Neural progenitor cell (in vitro differentiated cells): ENCODE data around the gene RNF224. TPM values are rescaled to one million over a fixed set of nuclear protein-coding genes. Genes with fewer than 3 reads are reported as not detected.
"Not testable (repeated sequence)": the region's sequence is repeated elsewhere in the genome, so short reads cannot be mapped to it uniquely, and the experiment has no call there.

Experiments used
- DNase-seq: peaks from one replicate; pipeline ENCODE4 v3.0.0-alpha.2; 2016; ENCODE audit warnings: low spot score
- H2AFZ ChIP-seq: fragments of 200-600 bp; sonication (generic); replicated peaks from 2 replicates; pipeline ENCODE4 v1.6.1; 2016; ENCODE audit warnings: antibody characterized with exemption
- H3F3A ChIP-seq: fragments of 200-600 bp; sonication (generic); 2 replicates; pipeline ENCODE4 v1.6.1; 2016; ENCODE audit warnings: antibody characterized with exemption, low read depth
- H3K27ac ChIP-seq: fragments of 200-600 bp; sonication (generic); 2 replicates; pipeline ENCODE4 v1.5.1; 2016; ENCODE audit warnings: mild to moderate bottlenecking
- H3K27me3 ChIP-seq: fragments of 200-600 bp; sonication (generic); 2 replicates; pipeline ENCODE4 v1.6.1; 2016; ENCODE audit warnings: mild to moderate bottlenecking, moderate library complexity
- H3K36me3 ChIP-seq: fragments of 200-600 bp; sonication (generic); 2 replicates; pipeline ENCODE4 v1.5.1; 2016
- H3K4me1 ChIP-seq: fragments of 200-600 bp; sonication (generic); 2 replicates; pipeline ENCODE4 v1.6.1; 2016; ENCODE audit warnings: mixed run types
- H3K4me2 ChIP-seq: fragments of 200-600 bp; sonication (generic); 2 replicates; pipeline ENCODE4 v1.6.1; 2016
- H3K4me3 ChIP-seq: fragments of 200-600 bp; sonication (generic); 2 replicates; pipeline ENCODE4 v1.5.1; 2016
- H3K79me2 ChIP-seq: fragments of 200-600 bp; sonication (generic); 2 replicates; pipeline ENCODE4 v1.6.1; 2016; ENCODE audit warnings: low read depth
- H3K9ac ChIP-seq: fragments of 200-600 bp; sonication (generic); 2 replicates; pipeline ENCODE4 v1.6.1; 2016
- H3K9me3 ChIP-seq: fragments of 200-600 bp; sonication (generic); 2 replicates; pipeline ENCODE4 v1.5.1; 2016; ENCODE audit warnings: low read depth
- H4K20me1 ChIP-seq: fragments of 200-600 bp; sonication (generic); 2 replicates; pipeline ENCODE4 v1.6.1; 2016; ENCODE audit warnings: low read depth
- H3K27ac Mint-ChIP-seq: 3 replicates; pipeline ENCODE4 v1.8.0; 2021; ENCODE audit warnings: mixed read lengths
- H3K27me3 Mint-ChIP-seq: 2 replicates; pipeline ENCODE4 v1.8.0; 2022; ENCODE audit warnings: low read depth, mild to moderate bottlenecking, inconsistent platforms, moderate library complexity, mixed read lengths; ENCODE audit not compliant: insufficient read depth
- H3K36me3 Mint-ChIP-seq: 3 replicates; pipeline ENCODE4 v1.8.0; 2021; ENCODE audit warnings: mixed read lengths
- H3K4me1 Mint-ChIP-seq: 3 replicates; pipeline ENCODE4 v1.8.0; 2021; ENCODE audit warnings: mixed read lengths
- H3K4me3 Mint-ChIP-seq: 3 replicates; pipeline ENCODE4 v1.8.0; 2021; ENCODE audit warnings: mild to moderate bottlenecking, moderate library complexity, mixed read lengths
- H3K9me3 Mint-ChIP-seq: 3 replicates; pipeline ENCODE4 v1.8.0; 2020; ENCODE audit warnings: mixed read lengths
- CTCF ChIP-seq: fragments of 200-600 bp; sonication (generic); IDR thresholded peaks from 2 replicates; pipeline ENCODE4 v1.5.1; 2017; ENCODE audit warnings: antibody characterized with exemption, mild to moderate bottlenecking
- EZH2 ChIP-seq: fragments of 200-600 bp; sonication (generic); IDR thresholded peaks from 2 replicates; pipeline ENCODE4 v1.6.1; 2017; ENCODE audit warnings: antibody characterized with exemption, mild to moderate bottlenecking, moderate library complexity
- EZH2phosphoT487 ChIP-seq: fragments of 200-600 bp; sonication (generic); IDR thresholded peaks from 2 replicates; pipeline ENCODE4 v1.6.1; 2017; ENCODE audit warnings: antibody characterized with exemption
- total RNA-seq: library from RNA; depleted of rRNA; stranded (reverse); fragments of >200 nt; gene quantifications from 2 replicates; pipeline ENCODE4 v1.2.3, GENCODE V29; 2015; ENCODE audit warnings: low replicate concordance

Gene RNF224
- total RNA-seq, 1 donor from 2014 or later: not detected

- H3K79me2 ChIP-seq: peaks cover 21% of the 10 kb centered on the region
- H2AFZ ChIP-seq: no peak overlapping the region
- Mint-ChIP-seq H3K9me3 (no peaks in the 10 kb centered on the region), H3K27ac (no peak overlapping the region), H3K27me3 (peaks cover 2% of the 10 kb centered on the region), H3K36me3 (peaks cover 3% of the 10 kb centered on the region), H3K4me3 (no peak overlapping the region), H3K4me1 (peaks cover 13% of the 10 kb centered on the region)
- peak overlapping the region; percentile 67 for H3K4me2 ChIP-seq
- H3K4me3 ChIP-seq: peak overlapping the region; percentile 5
- H3K36me3 ChIP-seq: no peaks in the 10 kb centered on the region
- TF ChIP-seq EZH2phosphoT487 (no peak), EZH2 (no peak), CTCF (no peak)
- no peaks in the 10 kb centered on the region for H3K9me3 ChIP-seq
- H3K4me1 ChIP-seq: peaks cover 8% of the 10 kb centered on the region
- H4K20me1 ChIP-seq: peaks cover 32% of the 10 kb centered on the region
- H3F3A ChIP-seq: peaks cover 22% of the 10 kb centered on the region
- H3K27ac ChIP-seq: no peak overlapping the region
- no peaks in the 10 kb centered on the region for H3K27me3 ChIP-seq
- H3K9ac ChIP-seq: no peak overlapping the region
- peak; percentile 39 for DNase-seq
These were observed 9.7 kb downstream of the RNF224 start for GRCh38 chr9:137236936-137237421.

- Histone ChIP-seq H3K36me3 (no peaks in the 10 kb centered on the region), H3K4me3 (no peak overlapping the region), H4K20me1 (peaks cover 43% of the 10 kb centered on the region), H3F3A (peaks cover 33% of the 10 kb centered on the region), H3K9ac (no peak overlapping the region), H3K9me3 (no peaks in the 10 kb centered on the region), H3K4me1 (peaks cover 14% of the 10 kb centered on the region), H3K79me2 (peaks cover 31% of the 10 kb centered on the region), H3K27me3 (no peaks in the 10 kb centered on the region), H3K4me2 (no peak overlapping the region), H2AFZ (no peak overlapping the region), H3K27ac (no peak overlapping the region)
- no peak overlapping the region for H3K27ac Mint-ChIP-seq
- no peak for TF ChIP-seq CTCF
- TF ChIP-seq EZH2phosphoT487: no peak
- TF ChIP-seq EZH2: no peak
- H3K9me3 Mint-ChIP-seq: no peaks in the 10 kb centered on the region
- peak overlapping the region; percentile 87 for H3K4me3 Mint-ChIP-seq
- no peak for DNase-seq
- peaks cover 12% of the 10 kb centered on the region for H3K36me3 Mint-ChIP-seq
- peaks cover 2% of the 10 kb centered on the region for H3K27me3 Mint-ChIP-seq
- H3K4me1 Mint-ChIP-seq: peaks cover 23% of the 10 kb centered on the region
These were observed 10.7 kb downstream of the RNF224 start for GRCh38 chr9:137237759-137238726.

GRCh38 chr9:137239541-137240200 is 12.4 kb downstream of the RNF224 start:
- not testable (repeated sequence) for H3K9me3 Mint-ChIP-seq, H3K27me3 ChIP-seq, H3K9me3 ChIP-seq, DNase-seq, H3K27ac Mint-ChIP-seq, H3K9ac ChIP-seq, H3K27me3 Mint-ChIP-seq, H3K36me3 ChIP-seq
- Mint-ChIP-seq H3K4me3 (peak overlapping the region; percentile 87), H3K36me3 (peaks cover 14% of the 10 kb centered on the region), H3K4me1 (peaks cover 35% of the 10 kb centered on the region)
- Histone ChIP-seq H3K4me3 (peak overlapping the region; percentile 78), H3K4me2 (peak overlapping the region; percentile 98), H3K79me2 (peaks cover 36% of the 10 kb centered on the region), H3F3A (peaks cover 49% of the 10 kb centered on the region), H3K4me1 (peaks cover 14% of the 10 kb centered on the region), H2AFZ (peak overlapping the region; percentile 51), H3K27ac (peak overlapping the region; percentile 86), H4K20me1 (peaks cover 58% of the 10 kb centered on the region)
